HG02798 (cell line): ENCODE measurements around the gene NLRC3.
"Not testable (repeated sequence)": the region's sequence is repeated elsewhere in the genome, so short reads cannot be mapped to it uniquely, and the experiment has no call there.

Source experiments
- ATAC-seq: cut with Tn5 transposase; IDR thresholded peaks from one replicate; pipeline ENCODE4 v1.9.1; 2021; ENCODE audit warnings: mild to moderate bottlenecking; ENCODE audit not compliant: unreplicated experiment, poor library complexity

The NLRC3 gene

DNA sequence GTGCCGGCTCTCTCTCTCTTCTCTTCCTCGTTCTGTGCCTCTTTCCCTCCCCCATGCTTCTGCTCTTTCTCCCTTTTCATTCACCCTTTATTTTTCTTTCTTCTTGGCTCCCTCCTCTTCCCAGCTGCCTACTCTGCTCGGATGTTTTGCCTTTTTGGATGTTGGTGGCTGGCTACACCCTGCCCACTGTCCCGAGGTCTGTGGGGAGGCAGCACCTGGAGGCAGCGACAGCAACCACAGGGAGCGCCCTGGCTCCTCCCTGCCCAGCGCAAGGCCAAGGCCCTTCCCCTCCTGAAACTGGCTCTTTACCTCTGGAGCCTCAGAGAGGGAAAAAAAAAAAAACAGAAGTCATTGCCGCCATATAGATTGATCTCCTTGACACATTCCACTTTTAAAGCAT lies 56.4 kb downstream of the NLRC3 start:
- no peak for ATAC-seq

DNA sequence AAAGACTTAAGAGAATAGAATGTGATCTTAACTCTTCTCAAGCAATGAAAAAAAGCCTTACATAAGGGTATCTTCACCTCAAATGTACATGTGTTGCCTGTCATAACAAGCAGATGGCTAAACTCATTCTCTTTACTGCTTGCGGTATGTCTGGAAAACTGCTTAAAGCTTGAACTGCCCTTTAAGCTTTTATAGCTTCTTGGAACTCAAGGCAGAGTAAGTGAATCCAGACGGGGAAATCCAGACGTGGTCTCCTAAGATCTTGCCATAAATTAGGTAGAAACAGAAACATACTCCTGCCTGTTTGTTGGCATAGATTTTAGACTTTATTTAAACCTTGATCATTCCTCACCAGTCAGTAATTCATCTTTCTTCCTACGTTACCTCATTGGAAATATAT lies 56.8 kb downstream of the NLRC3 start:
- ATAC-seq: no peak

GRCh38 chr16:3519581-3519980 lies 57.6 kb downstream of the NLRC3 start:
- no peak for ATAC-seq

GRCh38 chr16:3518986-3519348 lies 58.2 kb downstream of the NLRC3 start:
- no peak for ATAC-seq

- no peak for ATAC-seq
These were observed 58.8 kb downstream of the NLRC3 start for GRCh38 chr16:3518292-3518985.

DNA sequence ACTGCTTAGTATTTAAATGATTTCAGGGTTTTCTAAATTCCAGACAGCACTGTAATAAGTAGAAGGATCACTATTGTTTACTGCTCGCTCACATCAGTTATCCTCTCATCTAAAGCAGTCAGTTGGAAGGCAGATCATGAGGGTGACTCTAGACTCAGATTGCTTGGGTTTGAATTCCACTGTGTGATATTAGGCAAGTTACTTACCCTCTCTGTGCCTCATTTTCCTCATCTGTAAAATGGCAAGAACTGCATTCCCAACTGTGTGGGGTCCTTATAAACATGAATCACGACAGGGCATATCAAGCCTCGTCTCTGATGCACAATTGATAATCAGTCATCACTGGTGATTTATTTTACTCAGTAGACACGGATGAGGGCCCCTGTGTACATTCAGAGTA lies 61.3 kb downstream of the NLRC3 start:
- no peak for ATAC-seq

GRCh38 chr16:3514621-3515020 lies 62.6 kb downstream of the NLRC3 start:
- no peak for ATAC-seq

DNA sequence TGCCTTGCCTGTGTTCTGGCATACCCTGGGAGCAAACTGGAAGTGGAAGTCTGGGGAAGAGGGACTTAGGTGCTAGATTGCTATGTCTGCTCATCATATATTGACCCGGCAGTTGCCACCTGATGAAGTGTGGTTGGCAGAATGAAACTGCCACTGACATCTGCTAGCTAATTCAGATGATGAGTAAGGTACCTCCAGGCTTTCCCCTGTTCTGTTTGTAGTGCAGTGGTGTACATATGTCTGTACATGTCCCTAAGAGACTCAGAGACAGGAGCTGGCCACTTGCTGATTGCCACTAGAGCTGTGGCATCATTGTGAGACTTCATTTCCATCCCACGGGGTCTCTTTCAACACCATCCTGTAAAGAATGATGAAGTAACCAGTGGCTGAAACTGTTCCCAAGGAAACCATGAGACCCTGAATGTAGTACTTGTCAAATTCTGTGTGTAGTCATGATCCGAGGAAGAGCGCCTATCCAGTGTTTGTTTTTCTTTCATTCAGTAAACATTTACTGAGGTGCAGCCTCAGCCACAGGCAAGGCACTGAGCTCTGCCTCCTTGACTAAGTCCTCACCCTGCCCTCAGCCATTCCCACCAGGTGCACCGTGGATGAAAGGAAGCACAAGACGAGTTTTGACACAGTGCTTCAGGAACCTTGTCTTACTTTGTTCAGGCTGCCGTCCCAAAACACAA lies 63.2 kb downstream of the NLRC3 start:
- ATAC-seq: no peak

GRCh38 chr16:3511286-3512180 lies 65.7 kb downstream of the NLRC3 start:
- ATAC-seq: no peak

DNA sequence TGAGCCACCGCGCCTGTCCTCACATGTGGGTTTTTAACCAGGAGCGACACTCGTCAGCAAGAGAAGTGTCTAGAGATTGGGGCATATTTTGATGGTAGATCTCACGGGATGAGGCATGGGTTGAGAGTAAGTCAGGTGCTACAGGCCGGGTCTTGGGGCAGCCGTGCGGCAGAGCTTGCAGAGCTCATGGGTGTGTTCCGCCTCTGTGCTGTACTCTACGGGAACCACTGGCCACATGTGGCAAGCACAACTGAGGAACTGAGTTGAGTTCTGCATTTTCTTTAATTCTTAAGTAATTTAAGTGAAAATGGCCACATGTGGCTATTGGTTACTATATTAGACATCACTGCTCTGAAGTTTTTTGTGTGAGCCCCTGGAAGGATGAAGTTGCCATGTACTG lies 66.8 kb downstream of the NLRC3 start:
- ATAC-seq: no peak

DNA sequence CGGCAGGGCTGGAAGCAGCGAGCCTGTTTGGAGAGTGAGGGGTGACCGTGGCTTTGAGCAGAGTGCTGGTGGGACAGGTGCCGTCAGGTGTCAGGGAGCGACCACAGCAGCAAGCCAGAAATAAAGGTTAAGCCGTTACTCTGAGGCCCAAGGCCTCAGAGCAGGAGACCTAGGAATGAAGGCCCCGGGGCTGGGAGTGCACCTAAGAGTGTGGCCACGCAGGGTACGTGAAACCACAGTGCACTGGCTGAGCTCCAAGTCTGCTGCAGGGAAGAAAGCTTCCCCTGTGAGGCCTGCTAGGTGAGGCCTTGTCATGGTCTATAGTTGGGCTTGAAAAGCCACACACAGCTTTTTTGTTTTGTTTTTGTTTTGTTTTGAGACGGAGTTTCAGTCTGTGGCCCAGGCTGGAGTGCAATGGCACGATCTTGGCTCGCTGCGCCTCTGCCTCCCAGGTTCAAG lies 67.7 kb downstream of the NLRC3 start:
- ATAC-seq: no peak

GRCh38 chr16:3508736-3509135 lies 68.5 kb downstream of the NLRC3 start:
- ATAC-seq: no peak

- no peak for ATAC-seq
These were observed 73.7 kb downstream of the NLRC3 start for GRCh38 chr16:3503523-3503922.

GRCh38 chr16:3501783-3502400 lies 75.3 kb downstream of the NLRC3 start:
- ATAC-seq: no peak

- ATAC-seq: not testable (repeated sequence)
These were observed 75.8 kb downstream of the NLRC3 start for GRCh38 chr16:3501412-3501761.

DNA sequence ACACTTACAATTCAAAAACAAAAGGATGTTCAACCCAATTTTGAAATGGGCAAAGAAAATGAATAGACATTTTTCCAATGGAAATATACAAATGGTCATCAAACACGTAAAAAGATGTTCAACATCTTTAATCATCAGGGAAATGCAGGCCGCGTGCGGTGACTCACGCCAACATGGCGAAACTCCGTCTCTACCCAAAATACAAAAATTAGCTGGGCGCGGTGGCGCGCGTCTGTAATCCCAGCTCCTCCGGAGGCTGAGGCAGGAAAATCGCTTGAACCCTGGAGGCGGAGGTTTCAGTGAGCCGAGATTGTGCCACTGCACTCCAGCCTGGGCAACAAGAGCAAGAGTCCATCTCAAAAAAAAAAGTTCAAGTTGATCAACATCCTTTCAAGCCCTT lies 78.2 kb downstream of the NLRC3 start:
- no peak for ATAC-seq

DNA sequence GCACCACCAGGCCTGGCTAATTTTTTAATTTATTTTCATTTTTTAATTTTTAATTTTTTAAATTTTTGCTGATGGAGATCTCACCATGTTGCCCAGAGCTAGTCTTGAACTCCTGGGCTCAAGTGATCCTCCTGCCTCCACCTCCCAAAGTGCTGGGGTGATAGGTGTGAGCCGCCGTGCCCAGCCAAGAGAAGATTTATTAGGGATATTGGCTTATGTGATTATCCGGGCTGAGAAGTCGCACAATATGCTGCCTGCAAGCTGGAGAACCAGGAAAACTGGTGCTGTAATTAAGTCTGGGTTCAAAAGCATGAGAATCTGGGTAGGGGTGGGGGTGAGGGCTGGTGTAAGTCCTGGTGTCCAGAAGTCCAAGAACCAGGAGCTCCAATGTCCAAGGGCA lies 79.4 kb downstream of the NLRC3 start:
- no peak for ATAC-seq

- no peak for ATAC-seq
These were observed 80.8 kb downstream of the NLRC3 start for GRCh38 chr16:3496386-3496785.

DNA sequence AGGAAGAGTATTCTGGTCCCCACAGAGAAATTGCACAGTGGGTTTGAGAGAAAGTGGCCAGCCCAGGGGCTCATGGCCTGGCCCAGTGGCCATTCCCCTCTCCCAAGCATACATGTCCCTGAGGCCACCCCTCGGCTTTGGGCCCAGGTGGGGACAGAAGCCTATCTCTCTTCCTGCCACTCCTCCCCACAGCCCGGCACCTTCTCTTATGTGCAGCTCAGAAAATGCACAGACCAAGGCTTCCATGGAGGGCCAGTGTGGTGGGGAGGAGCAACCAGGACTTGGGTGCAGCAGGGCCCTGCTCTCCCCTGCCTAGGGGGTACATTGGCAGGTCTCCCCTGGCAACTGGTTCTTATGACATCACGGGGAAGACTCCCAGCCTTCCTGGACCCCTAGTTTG lies 82.0 kb downstream of the NLRC3 start, which contains the start of gene C16orf90:
C16orf90 (minus strand) TSS at position 314 of the 400 bp plus-strand sequence; CDS start at position 246, 68 bp downstream.
- no peak for ATAC-seq

DNA sequence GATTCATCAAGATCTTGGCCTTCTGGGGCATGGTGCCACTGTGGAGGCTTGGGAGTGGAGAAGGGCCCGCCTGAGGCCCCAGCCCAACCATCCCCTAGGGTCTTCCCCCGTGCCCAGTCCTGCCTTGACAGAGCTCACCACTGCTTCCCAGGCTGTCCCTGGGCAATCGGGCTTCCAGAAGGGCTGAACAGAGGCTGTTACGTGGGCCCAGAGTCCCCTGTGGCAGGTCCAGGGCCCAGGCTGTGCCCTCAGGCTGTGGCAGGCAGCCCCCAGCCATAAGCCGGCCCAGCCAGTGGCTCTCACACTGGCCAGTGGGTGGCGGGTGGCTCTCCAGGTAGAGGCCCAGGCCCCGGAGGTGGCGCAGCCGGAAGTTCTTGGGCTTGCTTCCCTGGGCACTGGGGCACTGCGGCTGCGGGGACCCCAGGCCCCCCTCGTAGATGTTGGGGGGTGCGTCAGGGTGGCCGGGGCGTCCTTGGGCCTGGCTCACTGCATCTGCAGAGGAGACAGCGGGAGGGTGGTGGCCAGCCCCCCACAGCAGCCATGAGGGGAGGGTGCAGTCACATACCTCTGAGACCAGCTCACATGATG lies 82.7 kb downstream of the NLRC3 start:
- no peak for ATAC-seq
